Measurements from ENCODE around the gene HPSE2. TPM values are rescaled to one million over a fixed set of nuclear protein-coding genes. Genes with fewer than 3 reads are reported as not detected.

Gene HPSE2
- total RNA-seq, 1 experiment from 2014 or later: not detected

GRCh38 chr10:98456686-98457482 lies 778.8 kb downstream of the HPSE2 start:
- Histone ChIP-seq H3K36me3 (ENCODE audit: low read depth) (no peaks in the 10 kb centered on the region), H3K4me2 (no peak overlapping the region), H3K27me3 (ENCODE audit: insufficient read depth, low read depth) (no peaks in the 10 kb centered on the region), H3F3A (ENCODE audit: insufficient read depth, low read depth) (no peaks in the 10 kb centered on the region), H3K9me3 (ENCODE audit: insufficient read depth, low read depth) (no peaks in the 10 kb centered on the region), H3K9me2 (ENCODE audit: insufficient read depth) (no peaks in the 10 kb centered on the region), H3K4me3 (no peak overlapping the region), H3K27ac (no peak overlapping the region), H3K4me1 (replicated peaks; ENCODE audit: insufficient read depth) (peaks cover 12% of the 10 kb centered on the region), H2AFZ (no peak overlapping the region), H3K79me2 (ENCODE audit: low read depth) (no peaks in the 10 kb centered on the region), H4K20me1 (ENCODE audit: insufficient read depth) (no peaks in the 10 kb centered on the region)
- TF ChIP-seq EZH2 (IDR thresholded peaks at IDR 0.05; ENCODE audit: low read depth) (no peak), CTCF (conservative IDR thresholded peaks at IDR 0.05) (no peak)
- BruUV-seq (replicated peaks): no TSS peak
- CTCF ChIA-PET: no interaction called here
- no peak for DNase-seq
- intact Hi-C loops (cut with micrococcal nuclease; ENCODE audit: unreplicated experiment): no loop called here
- POLR2A ChIA-PET (ENCODE audit: unreplicated experiment): interaction anchor here (0.6 kb wide), 1 partner anchor 522 kb away, joined by 3 read pairs; no protein-coding TSS in a partner anchor

GRCh38 chr10:98456043-98456570 lies 779.5 kb downstream of the HPSE2 start:
- Histone ChIP-seq H3K27me3 (ENCODE audit: insufficient read depth, low read depth) (no peaks in the 10 kb centered on the region), H3K36me3 (ENCODE audit: low read depth) (no peaks in the 10 kb centered on the region), H3K4me2 (no peak overlapping the region), H3K9me3 (ENCODE audit: insufficient read depth, low read depth) (no peaks in the 10 kb centered on the region), H2AFZ (no peak overlapping the region), H3F3A (ENCODE audit: insufficient read depth, low read depth) (no peaks in the 10 kb centered on the region), H3K4me1 (replicated peaks; ENCODE audit: insufficient read depth) (peaks cover 9% of the 10 kb centered on the region), H3K4me3 (no peak overlapping the region), H3K79me2 (ENCODE audit: low read depth) (no peaks in the 10 kb centered on the region), H4K20me1 (ENCODE audit: insufficient read depth) (no peaks in the 10 kb centered on the region), H3K27ac (no peak overlapping the region), H3K9me2 (ENCODE audit: insufficient read depth) (no peaks in the 10 kb centered on the region)
- no peak for TF ChIP-seq CTCF (conservative IDR thresholded peaks at IDR 0.05)
- no peak for TF ChIP-seq EZH2 (IDR thresholded peaks at IDR 0.05; ENCODE audit: low read depth)
- CTCF ChIA-PET: no interaction called here
- DNase-seq: no peak
- no TSS peak for BruUV-seq (replicated peaks)
- POLR2A ChIA-PET (ENCODE audit: unreplicated experiment): interaction anchor here (0.6 kb wide), 1 partner anchor 523 kb away, joined by 3 read pairs; no protein-coding TSS in a partner anchor
- intact Hi-C loops (cut with micrococcal nuclease; ENCODE audit: unreplicated experiment): no loop called here

GRCh38 chr10:98453729-98454128 lies 781.9 kb downstream of the HPSE2 start:
- Histone ChIP-seq H3K4me3 (no peak overlapping the region), H3K9me2 (ENCODE audit: insufficient read depth) (no peaks in the 10 kb centered on the region), H3K27me3 (ENCODE audit: insufficient read depth, low read depth) (no peaks in the 10 kb centered on the region), H4K20me1 (ENCODE audit: insufficient read depth) (no peaks in the 10 kb centered on the region), H3K9me3 (ENCODE audit: insufficient read depth, low read depth) (no peaks in the 10 kb centered on the region), H3K27ac (no peak overlapping the region), H3F3A (ENCODE audit: insufficient read depth, low read depth) (no peaks in the 10 kb centered on the region), H3K4me2 (no peak overlapping the region), H2AFZ (no peak overlapping the region), H3K36me3 (ENCODE audit: low read depth) (no peaks in the 10 kb centered on the region), H3K4me1 (replicated peaks; ENCODE audit: insufficient read depth) (no peaks in the 10 kb centered on the region), H3K79me2 (ENCODE audit: low read depth) (no peaks in the 10 kb centered on the region)
- no TSS peak for BruUV-seq (replicated peaks)
- POLR2A ChIA-PET (ENCODE audit: unreplicated experiment): no interaction called here
- TF ChIP-seq EZH2 (IDR thresholded peaks at IDR 0.05; ENCODE audit: low read depth) (no peak), CTCF (conservative IDR thresholded peaks at IDR 0.05) (no peak)
- intact Hi-C loops (cut with micrococcal nuclease; ENCODE audit: unreplicated experiment): no loop called here
- no peak for DNase-seq
- CTCF ChIA-PET: no interaction called here

All from PC-9 (cell line).